Peyer's patch (tissue), 4 donors: ENCODE results near the gene TRMT11.

Experiments
- POLR2A ChIP-seq, 2 donors: fragments of 450-650 bp; IDR thresholded peaks; one replicate each; pipeline ENCODE4 v1.5.1; 2017; ENCODE audit warnings: antibody characterized with exemption in 2 of 2, mild to moderate bottlenecking in 2 of 2, moderate library complexity in 2 of 2
- TF ChIP-seq, protein P1 (sequence below), 6 experiments: fragments of 450-650 bp in 4 of 6; fragments of 200-600 bp in 2 of 6; sonication (generic) in 1 of 6; IDR thresholded peaks; one replicate each; pipeline ENCODE4 v1.5.1; 2017 to 2019; ENCODE audit warnings: antibody characterized with exemption in 6 of 6, mild to moderate bottlenecking in 3 of 6, moderate library complexity in 1 of 6

DNA sequence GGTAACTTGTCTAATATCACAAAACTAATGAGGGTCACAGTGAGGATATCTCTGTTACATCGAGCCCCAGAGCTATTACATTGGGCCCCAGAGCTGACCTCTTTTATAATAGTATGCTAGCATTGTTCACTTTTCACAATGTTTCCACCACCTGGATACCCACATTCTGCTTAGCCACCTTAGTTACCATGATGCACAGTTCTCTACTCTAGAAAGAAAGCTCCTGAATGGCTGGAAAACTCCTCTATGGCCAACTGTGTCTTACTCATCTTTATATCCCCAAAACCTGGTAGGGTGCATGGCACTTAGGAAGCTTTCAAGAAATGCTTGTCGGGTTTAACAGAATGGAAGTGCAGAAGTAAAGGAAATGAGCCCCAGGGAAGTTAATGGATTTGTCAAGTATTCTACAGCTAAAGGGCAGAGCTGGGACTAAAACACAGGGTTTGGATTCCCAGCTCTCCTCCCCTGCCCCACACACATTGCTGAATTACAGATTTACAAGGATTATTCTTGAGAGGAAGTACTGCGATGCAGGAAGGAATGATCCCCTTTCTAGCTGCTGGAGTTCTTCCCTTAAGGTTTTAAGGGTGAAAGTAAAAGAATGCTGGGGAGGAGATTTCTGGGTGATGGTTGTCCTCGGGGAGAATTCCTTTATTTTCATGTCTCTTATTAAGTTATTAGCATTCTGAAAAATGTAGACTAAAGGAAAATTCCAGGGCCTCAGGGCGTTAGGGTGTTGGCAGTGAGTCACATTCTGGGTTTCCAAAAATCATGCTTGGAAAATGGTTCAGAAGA is 45.9 kb upstream of the TRMT11 start:
- TF ChIP-seq, protein P1, sequence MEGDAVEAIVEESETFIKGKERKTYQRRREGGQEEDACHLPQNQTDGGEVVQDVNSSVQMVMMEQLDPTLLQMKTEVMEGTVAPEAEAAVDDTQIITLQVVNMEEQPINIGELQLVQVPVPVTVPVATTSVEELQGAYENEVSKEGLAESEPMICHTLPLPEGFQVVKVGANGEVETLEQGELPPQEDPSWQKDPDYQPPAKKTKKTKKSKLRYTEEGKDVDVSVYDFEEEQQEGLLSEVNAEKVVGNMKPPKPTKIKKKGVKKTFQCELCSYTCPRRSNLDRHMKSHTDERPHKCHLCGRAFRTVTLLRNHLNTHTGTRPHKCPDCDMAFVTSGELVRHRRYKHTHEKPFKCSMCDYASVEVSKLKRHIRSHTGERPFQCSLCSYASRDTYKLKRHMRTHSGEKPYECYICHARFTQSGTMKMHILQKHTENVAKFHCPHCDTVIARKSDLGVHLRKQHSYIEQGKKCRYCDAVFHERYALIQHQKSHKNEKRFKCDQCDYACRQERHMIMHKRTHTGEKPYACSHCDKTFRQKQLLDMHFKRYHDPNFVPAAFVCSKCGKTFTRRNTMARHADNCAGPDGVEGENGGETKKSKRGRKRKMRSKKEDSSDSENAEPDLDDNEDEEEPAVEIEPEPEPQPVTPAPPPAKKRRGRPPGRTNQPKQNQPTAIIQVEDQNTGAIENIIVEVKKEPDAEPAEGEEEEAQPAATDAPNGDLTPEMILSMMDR (IDR thresholded peaks at IDR 0.05): no peak
- no peak for TF ChIP-seq POLR2A (IDR thresholded peaks at IDR 0.05)
